ENCODE measurements around the gene PRG2.

- TF ChIP-seq CBFB (CRISPR knock-in tag; IDR thresholded peaks at IDR 0.05; ENCODE audit: low read depth) (no peak), FOXJ3 (CRISPR knock-in tag; IDR thresholded peaks at IDR 0.05; ENCODE audit: borderline replicate concordance) (no peak), CTCF (IDR thresholded peaks at IDR 0.05) (no peak), IRF1 (CRISPR knock-in tag; IDR thresholded peaks at IDR 0.05) (no peak), ESRRA (CRISPR knock-in tag; IDR thresholded peaks at IDR 0.05; ENCODE audit: borderline replicate concordance) (no peak), SP1 (CRISPR knock-in tag; conservative IDR thresholded peaks at IDR 0.05) (no peak), E2F4 (CRISPR knock-in tag; IDR thresholded peaks at IDR 0.05; ENCODE audit: borderline replicate concordance, low read depth) (no peak)
Measured at GRCh38 chr11:57361926-57362325, 28.5 kb downstream of the PRG2 start.

Data from WTC11 (cell line).